ENCODE results near the gene CACNA2D4.

CACNA2D4 gene

DNA sequence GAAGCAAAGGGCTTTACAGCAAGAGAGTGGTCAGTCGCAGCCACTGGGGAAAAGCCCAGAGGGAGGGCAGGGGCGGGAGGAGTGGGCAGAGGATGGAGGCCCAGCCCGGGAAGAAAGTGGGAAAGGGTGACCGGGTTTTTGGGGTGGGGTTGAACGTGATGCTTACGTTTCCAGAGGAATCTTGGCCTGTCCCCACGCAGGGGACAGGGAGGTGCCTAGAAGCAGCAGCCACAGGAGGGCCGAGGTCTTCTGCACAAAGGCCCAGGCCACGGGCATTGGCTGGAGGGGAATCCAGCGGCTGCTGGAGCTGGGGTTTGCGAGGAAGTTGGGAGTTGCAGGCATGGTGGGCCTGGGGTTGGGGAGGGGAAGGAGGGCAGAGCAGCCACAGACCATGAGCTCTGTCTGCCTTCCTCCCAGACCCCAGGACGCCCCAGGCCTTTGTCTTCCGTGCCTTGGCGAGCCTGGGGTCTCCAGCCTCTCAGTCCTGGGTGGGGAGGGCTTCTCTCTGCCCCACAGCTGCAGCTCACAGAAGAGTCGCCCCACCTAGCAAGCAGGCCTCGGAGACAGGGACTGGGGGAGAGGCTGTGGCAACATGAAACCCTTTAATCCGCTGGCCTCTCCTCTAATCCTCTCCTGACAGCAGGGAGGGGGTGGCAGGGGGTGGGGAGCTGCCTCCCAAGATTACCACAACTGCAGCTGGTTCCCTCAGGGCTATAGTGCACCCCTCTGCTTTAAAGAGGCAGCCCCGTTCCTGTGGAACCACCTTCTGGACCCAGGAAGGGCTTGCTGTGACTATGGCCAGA lies at the start of gene CACNA2D4:
Gene CACNA2D4 (minus strand): TSS at position 572 of the 803 bp plus-strand sequence. CDS start 179 bp downstream, at position 393.
- DNase-seq (ENCODE audit: insufficient read length, low spot score), result peak; percentile 97
- FAIRE-seq, result no peak
- no peak for TF ChIP-seq CTCF (IDR thresholded peaks at IDR 0.05; ENCODE audit: insufficient read depth, missing control alignments)

DNA sequence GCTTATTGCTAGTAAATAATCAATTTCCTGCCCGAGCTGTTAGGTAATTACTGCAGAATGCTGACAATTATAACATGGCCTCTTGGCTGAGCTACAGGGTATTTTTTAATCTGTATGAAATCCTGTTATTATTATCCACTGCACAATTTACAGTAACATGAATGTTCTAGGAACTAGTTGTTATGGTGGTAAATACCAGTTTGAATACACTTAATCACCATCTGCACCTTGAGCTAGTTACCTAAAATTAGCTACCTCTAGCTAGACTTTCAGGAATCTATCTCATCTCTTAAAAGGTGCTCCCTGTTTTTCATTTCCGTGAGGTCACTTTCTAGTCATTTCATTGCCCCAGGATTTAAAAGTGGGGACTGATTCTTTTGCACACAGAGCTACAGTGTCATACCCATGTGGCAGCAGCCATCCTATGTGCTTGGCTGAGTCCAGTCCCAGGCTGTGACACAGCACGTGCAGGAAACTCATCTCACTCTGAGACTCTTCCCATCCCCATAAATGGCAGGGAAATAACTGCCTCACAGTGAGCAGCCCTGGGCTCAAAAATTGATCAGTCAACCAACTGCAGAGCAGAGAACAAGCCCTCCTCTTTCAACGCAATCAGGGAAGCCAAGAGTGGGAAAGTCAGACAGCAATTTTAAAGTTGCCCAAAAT lies 48.2 kb upstream of the CACNA2D4 start:
- no peak for TF ChIP-seq CTCF (IDR thresholded peaks at IDR 0.05; ENCODE audit: insufficient read depth, missing control alignments)
- DNase-seq (ENCODE audit: insufficient read length, low spot score), result no peak
- FAIRE-seq, result no peak

- FAIRE-seq (no peak), DNase-seq (ENCODE audit: insufficient read length, low spot score) (no peak)
- TF ChIP-seq CTCF (IDR thresholded peaks at IDR 0.05; ENCODE audit: insufficient read depth, missing control alignments), result no peak
Observed at GRCh38 chr12:1965916-1966315, 47.5 kb upstream of the CACNA2D4 start.

- FAIRE-seq, result no peak
- TF ChIP-seq CTCF (IDR thresholded peaks at IDR 0.05; ENCODE audit: insufficient read depth, missing control alignments), result no peak
- DNase-seq (ENCODE audit: insufficient read length, low spot score), result no peak
Observed at GRCh38 chr12:1962051-1963020, 43.9 kb upstream of the CACNA2D4 start.

GRCh38 chr12:1956716-1957115 lies 38.3 kb upstream of the CACNA2D4 start:
- DNase-seq (ENCODE audit: insufficient read length, low spot score) (no peak), FAIRE-seq (no peak)
- no peak for TF ChIP-seq CTCF (IDR thresholded peaks at IDR 0.05; ENCODE audit: insufficient read depth, missing control alignments)

GRCh38 chr12:1949771-1950470 lies 31.5 kb upstream of the CACNA2D4 start:
- FAIRE-seq (no peak), DNase-seq (ENCODE audit: insufficient read length, low spot score) (no peak)
- TF ChIP-seq CTCF (IDR thresholded peaks at IDR 0.05; ENCODE audit: insufficient read depth, missing control alignments), result no peak
